HT-29 (cell line): ENCODE measurements around the gene BRAF. TPM values are rescaled to one million over a fixed set of nuclear protein-coding genes. Genes with fewer than 3 reads are reported as not detected.

Source experiments
- small RNA-seq: library from RNA; depleted of rRNA; stranded (forward); fragments of <200 nt; gene quantifications from one replicate; pipeline ENCODE3, GENCODE V24; 2014
- total RNA-seq: library from RNA; depleted of rRNA; stranded (reverse); fragments of >200 nt; shearing (Covaris generic); gene quantifications from 2 replicates; pipeline ENCODE4 v1.2.3, GENCODE V29; 2014; rRNA removed

Gene BRAF
- total RNA-seq, 1 experiment from 2014 or later = 8.3 TPM

Small RNAs within 50 kb of the gene (small RNA-seq; reads per million reads assigned to genes)
- not detected for gene AC006006.1
- not detected for gene RNU6-85P

Other genes with a start within 250 kb of the BRAF start
- gene NDUFB2, start 228.2 kb downstream of the BRAF start, total RNA-seq = 328 and 378 TPM in 2 replicates
- 28.0 and 46.5 TPM in 2 replicates for gene MRPS33, start 90.0 kb upstream of the BRAF start, total RNA-seq
- gene TMEM178B, start 149.1 kb upstream of the BRAF start, total RNA-seq = 2.1 and 2.3 TPM in 2 replicates